Omental fat pad (tissue), 4 donors: ENCODE data around the gene OR4E2. TPM values are rescaled to one million over a fixed set of nuclear protein-coding genes. Genes with fewer than 3 reads are reported as not detected.

Experiments used
- ATAC-seq: fragments of 150-250 bp; one replicate; pipeline ENCODE4 v1.9.1; 2016; ENCODE audit warnings: mild to moderate bottlenecking, moderate library complexity; ENCODE audit not compliant: low FRiP score
- DNase-seq: peaks from one replicate; pipeline ENCODE4 v3.0.0-alpha.2; 2019; ENCODE audit warnings: low spot score
- CTCF ChIP-seq, 3 donors: fragments of 450-650 bp; IDR thresholded peaks; one replicate each; pipeline ENCODE4 v1.5.1; 2016 to 2017; ENCODE audit warnings: antibody characterized with exemption in 3 of 3, mild to moderate bottlenecking in 3 of 3, moderate library complexity in 2 of 3
- total RNA-seq, 4 donors: library from RNA; depleted of rRNA; stranded (reverse); fragments of >200 nt; gene quantifications; one replicate each; pipeline ENCODE4 v1.1.0, GENCODE V29; 2016

OR4E2 gene
- total RNA-seq, 4 donors from 2014 or later: not detected

- no peak for TF ChIP-seq CTCF (IDR thresholded peaks at IDR 0.05)
- ATAC-seq (no peak), DNase-seq (no peak)
Measured at GRCh38 chr14:21634840-21635239, 18.8 kb upstream of the OR4E2 start, which contains the start of gene OR10G2. TSS of gene OR10G2 (minus strand) at chr14:21634940. CDS start at chr14:21634842, 98 bp downstream.

GRCh38 chr14:21642683-21643082, 11.0 kb upstream of the OR4E2 start:
- ATAC-seq (no peak), DNase-seq (no peak)
- no peak for TF ChIP-seq CTCF (IDR thresholded peaks at IDR 0.05)

- DNase-seq (no peak), ATAC-seq (no peak)
- no peak for TF ChIP-seq CTCF (IDR thresholded peaks at IDR 0.05)
Measured at GRCh38 chr14:21643407-21643806, 10.2 kb upstream of the OR4E2 start.

GRCh38 chr14:21647380-21647779, 6.3 kb upstream of the OR4E2 start:
- DNase-seq (no peak), ATAC-seq (no peak)
- TF ChIP-seq CTCF (IDR thresholded peaks at IDR 0.05): no peak

- no peak for DNase-seq
- no peak for ATAC-seq
- TF ChIP-seq CTCF (IDR thresholded peaks at IDR 0.05): no peak
Measured at GRCh38 chr14:21652209-21652808, 1.3 kb upstream of the OR4E2 start.

- DNase-seq (no peak), ATAC-seq (no peak)
- no peak for TF ChIP-seq CTCF (IDR thresholded peaks at IDR 0.05)
Measured at GRCh38 chr14:21654215-21654614, 580 bp downstream of the OR4E2 start.

GRCh38 chr14:21656980-21657379, 3.3 kb downstream of the OR4E2 start:
- no peak for TF ChIP-seq CTCF (IDR thresholded peaks at IDR 0.05)
- DNase-seq (no peak), ATAC-seq (no peak)
